Loucy (cell line): ENCODE data around the gene NAALAD2.
A peak's percentile ranks its signal among the peaks of the same experiment; 100 is the strongest.

Experiments
- H2AFZ ChIP-seq: fragments of 200-600 bp; sonication (generic); 2 replicates; pipeline ENCODE4 v1.6.0; 2016; ENCODE audit warnings: antibody characterized with exemption, mild to moderate bottlenecking, low read length, moderate library complexity
- H3F3A ChIP-seq: fragments of 200-600 bp; 2 replicates; pipeline ENCODE4 v1.6.0; 2016; ENCODE audit warnings: antibody characterized with exemption, low read depth, mild to moderate bottlenecking
- H3K27me3 ChIP-seq: fragments of 200-600 bp; sonication (generic); 2 replicates; pipeline ENCODE4 v1.6.1; 2014; ENCODE audit warnings: low read length, mild to moderate bottlenecking; ENCODE audit not compliant: insufficient read depth, poor library complexity, severe bottlenecking
- H3K36me3 ChIP-seq: fragments of 200-600 bp; sonication (generic); 2 replicates; pipeline ENCODE4 v1.6.1; 2016; ENCODE audit warnings: low read length; ENCODE audit not compliant: insufficient read depth
- H3K4me1 ChIP-seq: fragments of 200-600 bp; sonication (generic); 2 replicates; pipeline ENCODE4 v1.5.1; 2014; ENCODE audit warnings: low read length, mild to moderate bottlenecking; ENCODE audit not compliant: insufficient read depth, poor library complexity, severe bottlenecking
- H3K4me2 ChIP-seq: fragments of 200-600 bp; sonication (generic); 2 replicates; pipeline ENCODE4 v1.6.0; 2014; ENCODE audit warnings: antibody characterized with exemption, low read length, low read depth, mild to moderate bottlenecking; ENCODE audit not compliant: poor library complexity, severe bottlenecking
- H3K4me3 ChIP-seq: fragments of 200-600 bp; sonication (generic); 2 replicates; pipeline ENCODE4 v1.5.1; 2014; ENCODE audit warnings: low read length, mild to moderate bottlenecking, mixed read lengths; ENCODE audit not compliant: poor library complexity, severe bottlenecking
- H3K79me2 ChIP-seq: fragments of 200-600 bp; sonication (generic); 2 replicates; pipeline ENCODE4 v1.6.1; 2014; ENCODE audit warnings: low read length; ENCODE audit not compliant: insufficient read depth
- H3K9ac ChIP-seq: fragments of 200-600 bp; sonication (generic); 2 replicates; pipeline ENCODE4 v1.6.0; 2014; ENCODE audit warnings: mild to moderate bottlenecking, low read depth, low read length, moderate library complexity; ENCODE audit not compliant: poor library complexity, severe bottlenecking
- H3K9me2 ChIP-seq: fragments of 200-600 bp; sonication (generic); replicated peaks from 2 replicates; pipeline ENCODE4 v1.6.1; 2016; ENCODE audit warnings: low read depth, low read length, mixed read lengths
- H3K9me3 ChIP-seq: fragments of 200-600 bp; sonication (generic); 2 replicates; pipeline ENCODE4 v1.6.1; 2014; ENCODE audit warnings: mild to moderate bottlenecking, antibody characterized with exemption, low read length, low read depth; ENCODE audit not compliant: insufficient read depth
- H4K20me1 ChIP-seq: fragments of 200-600 bp; sonication (generic); 2 replicates; pipeline ENCODE4 v1.6.0; 2014; ENCODE audit warnings: antibody characterized with exemption, low read length, mild to moderate bottlenecking; ENCODE audit not compliant: insufficient read depth, poor library complexity, severe bottlenecking
- CTCF ChIP-seq: fragments of 200-600 bp; sonication (generic); conservative IDR thresholded peaks from 2 replicates; pipeline ENCODE4 v1.5.1; 2014; ENCODE audit warnings: mild to moderate bottlenecking, antibody characterized with exemption, low read length
- EZH2phosphoT487 ChIP-seq: fragments of 200-600 bp; IDR thresholded peaks from 2 replicates; pipeline ENCODE4 v1.6.1; 2018; ENCODE audit warnings: antibody characterized with exemption, mild to moderate bottlenecking, moderate library complexity, borderline replicate concordance

The NAALAD2 gene

DNA sequence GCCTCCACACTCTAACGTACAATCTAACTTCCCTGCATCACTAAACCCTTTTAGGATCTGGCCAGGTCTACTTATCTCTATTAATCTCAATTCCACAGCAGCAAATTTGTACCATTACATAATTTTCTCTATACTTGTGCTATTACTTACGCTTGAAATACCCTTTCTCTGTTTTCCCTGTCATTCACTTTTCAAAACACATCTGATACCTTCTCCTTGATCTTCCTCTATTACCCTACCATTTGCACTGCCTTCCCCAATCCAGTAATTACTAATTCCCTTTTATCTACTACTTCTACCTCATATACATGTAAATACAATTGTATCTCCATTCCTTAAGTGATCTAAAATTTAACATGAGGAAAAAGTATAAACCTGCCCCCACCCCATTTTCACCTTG lies 74.4 kb downstream of the NAALAD2 start:
- peaks cover 22% of the 10 kb centered on the region for H3K79me2 ChIP-seq
- no peaks in the 10 kb centered on the region for H3K9me2 ChIP-seq

DNA sequence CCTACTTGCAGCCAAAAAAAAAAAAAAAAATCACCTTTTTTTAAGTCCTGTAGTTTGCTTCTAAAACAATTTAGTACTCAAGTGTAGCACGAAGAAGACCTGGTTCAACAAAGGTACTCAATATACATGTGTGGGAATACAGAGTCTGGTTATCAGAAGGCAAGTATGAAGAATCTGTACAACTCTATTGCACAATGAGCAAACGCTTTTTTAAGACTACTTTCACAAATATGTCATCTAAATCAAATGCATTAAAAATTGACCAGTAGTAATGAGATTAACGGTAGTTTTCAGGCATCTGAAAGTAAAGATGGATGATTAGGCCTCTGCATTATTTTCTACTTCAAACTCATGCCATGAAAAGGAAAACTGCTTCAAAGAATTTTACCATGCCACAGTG lies 78.9 kb downstream of the NAALAD2 start:
- Histone ChIP-seq H3K4me3 (no peak overlapping the region), H3K4me2 (peak overlapping the region; percentile 23), H3K4me1 (peaks cover 28% of the 10 kb centered on the region), H3K27me3 (no peaks in the 10 kb centered on the region), H3K9me2 (no peaks in the 10 kb centered on the region), H3K9me3 (no peaks in the 10 kb centered on the region), H4K20me1 (peaks cover 46% of the 10 kb centered on the region), H3F3A (no peaks in the 10 kb centered on the region), H2AFZ (no peak overlapping the region), H3K36me3 (peaks cover 67% of the 10 kb centered on the region), H3K9ac (no peak overlapping the region), H3K79me2 (peaks cover 64% of the 10 kb centered on the region)
- TF ChIP-seq CTCF (no peak), EZH2phosphoT487 (no peak)

More for the DNA sequence above, 74.4 kb downstream of the NAALAD2 start:
- TF ChIP-seq EZH2phosphoT487 (no peak), CTCF (no peak)
- no peaks in the 10 kb centered on the region for H3K4me1 ChIP-seq
- peaks cover 89% of the 10 kb centered on the region for H3K36me3 ChIP-seq
- no peaks in the 10 kb centered on the region for H3K9me3 ChIP-seq
- no peaks in the 10 kb centered on the region for H3F3A ChIP-seq
- no peak overlapping the region for H3K4me2 ChIP-seq
- H4K20me1 ChIP-seq = peaks cover 14% of the 10 kb centered on the region
- no peak overlapping the region for H2AFZ ChIP-seq
- H3K4me3 ChIP-seq = no peak overlapping the region
- H3K27me3 ChIP-seq = no peaks in the 10 kb centered on the region
- no peak overlapping the region for H3K9ac ChIP-seq

DNA sequence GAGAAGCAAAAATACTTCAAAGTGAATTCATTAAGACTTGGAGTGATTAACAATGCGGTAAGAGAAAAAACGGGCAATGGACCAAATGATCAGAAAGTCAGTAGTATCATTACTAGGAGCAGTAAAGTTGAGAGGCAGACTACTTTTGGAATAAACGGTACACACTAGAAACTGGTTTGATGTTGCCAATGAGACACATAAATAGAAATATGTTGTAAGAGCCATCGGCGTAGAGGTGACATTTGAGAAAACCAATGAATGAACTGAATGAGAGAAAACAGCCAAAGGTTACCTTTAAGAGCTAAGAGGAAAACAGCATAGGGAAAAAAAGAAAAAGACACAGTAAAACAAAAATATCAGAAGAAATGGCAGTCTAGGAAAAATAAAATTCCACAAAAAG lies 82.1 kb downstream of the NAALAD2 start:
- Histone ChIP-seq H3K9me3 (no peaks in the 10 kb centered on the region), H3K27me3 (no peaks in the 10 kb centered on the region), H3K9me2 (no peaks in the 10 kb centered on the region), H3K36me3 (peaks cover 36% of the 10 kb centered on the region), H4K20me1 (peaks cover 75% of the 10 kb centered on the region), H3K9ac (peak overlapping the region; percentile 23), H3K4me1 (peaks cover 52% of the 10 kb centered on the region), H3K4me3 (peak overlapping the region; percentile 52), H2AFZ (no peak overlapping the region), H3F3A (no peaks in the 10 kb centered on the region), H3K79me2 (peaks cover 93% of the 10 kb centered on the region), H3K4me2 (peak overlapping the region; percentile 83)
- no peak for TF ChIP-seq CTCF
- TF ChIP-seq EZH2phosphoT487 = no peak
